Naive thymus-derived CD4-positive, alpha-beta T cell (primary cell): Measurements from ENCODE around the gene AMPD3. TPM values are rescaled to one million over a fixed set of nuclear protein-coding genes. Genes with fewer than 3 reads are reported as not detected.

Source experiments
- ATAC-seq: fragments of 150-1000 bp; cut with Tn5 transposase; 2 replicates; pipeline ENCODE4 v1.10.0; 2021; ENCODE audit warnings: mild to moderate bottlenecking, moderate library complexity
- CTCF ChIA-PET: fragments of 350-600 bp; sonication (Branson Sonifier 250); formaldehyde crosslinking; loops from one replicate; lab custom pipeline; 2021; ENCODE audit warnings: antibody characterized with exemption; lab: Charles Lee
- POLR2A ChIA-PET: fragments of 350-600 bp; sonication (Branson Sonifier 250); formaldehyde crosslinking; loops from one replicate; lab custom pipeline; 2021; ENCODE audit warnings: antibody characterized with exemption, inconsistent platforms; lab: Charles Lee
- DNase-seq, 9 donors: peaks; one replicate each; pipeline versions ENCODE4 v3.0.0 to v3.0.0-alpha.2; 2020 to 2022; ENCODE audit warnings: mixed read lengths in 1 of 9
- H3K27ac ChIP-seq: one replicate; pipeline ENCODE4 v1.7.0; 2013; ENCODE audit warnings: mild to moderate bottlenecking, low read depth, low read length, moderate library complexity
- H3K27me3 ChIP-seq, 2 donors: one replicate each; pipeline ENCODE4 v1.7.0; 2013; ENCODE audit warnings: low read length in 2 of 2, mild to moderate bottlenecking in 2 of 2, moderate library complexity in 2 of 2; ENCODE audit not compliant: control insufficient read depth in 2 of 2, insufficient read depth in 2 of 2
- H3K36me3 ChIP-seq, 3 experiments: 1 replicate in 2 of 3; 2 replicates in 1 of 3; pipeline ENCODE4 v1.7.0; 2013; ENCODE audit warnings: low read length in 3 of 3, mild to moderate bottlenecking in 3 of 3, moderate library complexity in 1 of 3; ENCODE audit not compliant: insufficient read depth in 3 of 3, control insufficient read depth in 2 of 3
- H3K4me1 ChIP-seq, 2 donors: one replicate each; pipeline ENCODE4 v1.7.0; 2013; ENCODE audit warnings: low read length in 2 of 2, mild to moderate bottlenecking in 2 of 2, moderate library complexity in 1 of 2; ENCODE audit not compliant: control insufficient read depth in 2 of 2, insufficient read depth in 2 of 2
- H3K4me3 ChIP-seq: 2 replicates; pipeline ENCODE4 v1.7.0; 2013; ENCODE audit warnings: mild to moderate bottlenecking, low read length
- H3K9me3 ChIP-seq, 3 experiments: 1 replicate in 2 of 3; 2 replicates in 1 of 3; pipeline ENCODE4 v1.7.0; 2013; ENCODE audit warnings: low read length in 3 of 3; ENCODE audit not compliant: control insufficient read depth in 2 of 3
- H3K27ac Mint-ChIP-seq, 9 donors: one replicate each; pipeline ENCODE4 v1.8.0; 2020 to 2022; ENCODE audit warnings: mixed read lengths in 9 of 9, mild to moderate bottlenecking in 8 of 9, moderate library complexity in 5 of 9, inconsistent platforms in 2 of 9
- H3K27me3 Mint-ChIP-seq, 5 donors: one replicate each; pipeline ENCODE4 v1.8.0; 2021 to 2022; ENCODE audit warnings: mixed read lengths in 5 of 5, mild to moderate bottlenecking in 1 of 5
- H3K36me3 Mint-ChIP-seq, 5 donors: one replicate each; pipeline ENCODE4 v1.8.0; 2020 to 2022; ENCODE audit warnings: mixed read lengths in 5 of 5, mild to moderate bottlenecking in 3 of 5, inconsistent platforms in 1 of 5
- H3K4me1 Mint-ChIP-seq, 7 donors: one replicate each; pipeline ENCODE4 v1.8.0; 2020 to 2022; ENCODE audit warnings: mixed read lengths in 7 of 7, mild to moderate bottlenecking in 3 of 7, inconsistent platforms in 1 of 7
- H3K4me3 Mint-ChIP-seq, 10 donors: one replicate each; pipeline ENCODE4 v1.8.0; 2020 to 2022; ENCODE audit warnings: mild to moderate bottlenecking in 10 of 10, mixed read lengths in 10 of 10, moderate library complexity in 6 of 10, inconsistent platforms in 2 of 10
- H3K9me3 Mint-ChIP-seq, 11 donors: one replicate each; pipeline ENCODE4 v1.8.0; 2020 to 2022; ENCODE audit warnings: mixed read lengths in 11 of 11, mild to moderate bottlenecking in 4 of 11, inconsistent platforms in 1 of 11, moderate library complexity in 1 of 11
- intact Hi-C, 2 donors: fragments of 100-400 bp; cut with micrococcal nuclease; formaldehyde crosslinking; loops; one replicate each; pipeline ENCODE4 v1.15.1; 2023
- polyA plus RNA-seq, 2 donors: library from polyadenylated mRNA; unstranded; fragments of 300-500 nt; fragmentation: Illumina TruSeq; gene quantifications; one replicate each; pipeline ENCODE4 v1.2.3, GENCODE V29; 2021
- total RNA-seq, 6 experiments: library from RNA in 5 of 6; stranded (reverse) in 5 of 6; gene quantifications; 1 replicate in 5 of 6; 2 replicates in 1 of 6; pipeline ENCODE4 v1.2.3 and lab custom pipeline; 2021 to 2026

The AMPD3 gene
- total and polyA plus RNA-seq, 7 experiments from 2014 or later, result 12.9 to 35.1 (median 29.9) TPM

DNA sequence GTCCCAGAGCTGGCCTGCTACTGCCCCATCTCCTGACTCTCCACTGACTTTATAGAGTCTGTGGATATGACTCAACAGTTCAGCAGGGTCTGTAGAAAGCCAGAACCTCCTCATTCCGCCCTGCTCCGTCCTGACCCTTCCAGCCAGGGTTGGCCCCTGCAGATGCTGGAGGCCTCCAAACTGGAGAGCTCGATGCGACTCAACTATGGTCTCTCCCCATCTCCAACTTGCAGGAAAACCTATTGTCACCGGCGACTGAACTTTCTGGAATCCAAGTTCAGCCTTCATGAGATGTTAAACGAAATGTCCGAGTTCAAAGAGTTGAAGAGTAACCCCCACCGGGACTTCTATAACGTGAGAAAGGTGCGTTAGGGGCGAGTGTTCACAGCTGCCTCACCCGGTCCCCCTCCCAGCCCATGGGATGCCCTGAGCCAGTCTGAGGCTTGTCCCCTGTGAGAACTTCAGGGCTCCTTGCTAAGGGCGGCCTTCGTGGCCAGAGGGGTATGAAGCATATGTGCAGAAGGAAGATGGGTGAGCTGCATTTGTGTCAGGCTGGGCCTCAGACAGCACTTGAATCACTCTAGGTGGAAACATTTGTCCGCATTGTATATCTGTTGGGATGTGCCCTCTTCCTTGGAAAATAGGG lies 32.1 kb downstream of the AMPD3 start:
- DNase-seq, result no peak
- H3K36me3 ChIP-seq, result peaks cover 0 to 94% (median 12%) of the 10 kb centered on the region in 3 experiments
- H3K27me3 Mint-ChIP-seq, result no peaks in the 10 kb centered on the region
- peaks cover 4 to 22% (median 7%) of the 10 kb centered on the region in 7 donors for H3K4me1 Mint-ChIP-seq
- ATAC-seq, result no peak
- no peaks in the 10 kb centered on the region for H3K9me3 ChIP-seq
- H3K9me3 Mint-ChIP-seq, result no peaks in the 10 kb centered on the region
- H3K4me1 ChIP-seq, result no peaks in the 10 kb centered on the region
- ChIA-PET POLR2A (no interaction called here), CTCF (no interaction called here)
- no peak overlapping the region for H3K4me3 ChIP-seq
- H3K27me3 ChIP-seq, result no peaks in the 10 kb centered on the region
- H3K36me3 Mint-ChIP-seq, result peaks cover 11 to 34% (median 26%) of the 10 kb centered on the region in 5 donors
- intact Hi-C loops, result no loop called here
- H3K27ac Mint-ChIP-seq, result peak overlapping the region in 2 of 9 donors; percentile 65 to 67
- no peak overlapping the region for H3K27ac ChIP-seq
- no peak overlapping the region for H3K4me3 Mint-ChIP-seq

DNA sequence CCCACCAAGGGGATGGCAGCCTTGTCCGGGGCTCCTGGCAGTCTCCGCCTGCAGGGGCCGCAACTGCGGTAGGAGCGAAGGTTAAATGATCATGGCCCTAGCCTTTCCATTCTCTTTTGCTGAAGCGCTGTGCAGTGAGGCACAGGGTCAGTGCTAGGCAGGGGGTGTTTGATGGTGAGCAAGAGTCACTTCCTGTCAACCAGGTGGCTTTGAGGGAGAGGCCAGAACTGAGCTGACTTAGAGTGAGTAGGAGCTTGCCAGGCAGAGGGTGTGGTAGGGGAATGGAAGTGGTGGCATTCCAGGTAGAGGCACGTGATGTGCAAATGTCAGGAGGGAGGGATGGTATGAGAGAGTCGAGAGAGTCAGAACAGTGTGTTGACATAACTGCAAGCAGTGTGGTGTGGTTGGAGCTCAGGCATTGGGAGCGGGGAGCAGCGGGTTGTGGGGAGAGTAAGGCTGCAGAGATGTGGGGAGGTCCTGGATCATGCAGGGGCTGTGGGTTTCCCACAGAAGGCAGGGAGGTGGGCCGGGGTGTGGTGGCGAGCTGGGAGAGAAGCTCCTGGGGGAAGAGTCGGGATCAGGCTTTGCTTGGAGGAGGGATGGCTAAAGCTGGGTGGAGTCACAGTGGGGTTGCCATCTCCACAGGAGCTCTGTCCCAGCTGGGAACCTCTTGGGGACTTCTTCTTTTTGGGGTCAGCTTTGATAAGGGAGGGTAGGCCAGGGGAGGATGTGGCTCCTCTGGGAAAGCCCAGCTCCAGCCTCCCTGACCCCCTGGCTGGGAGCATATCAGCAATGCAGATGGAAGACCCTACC lies 33.3 kb downstream of the AMPD3 start:
- Mint-ChIP-seq H3K36me3 (peaks cover 18 to 46% (median 28%) of the 10 kb centered on the region in 5 donors), H3K9me3 (no peaks in the 10 kb centered on the region), H3K27ac (peak overlapping the region in 7 of 9 donors; percentile 39 to 84 (median 78)), H3K4me1 (peaks cover 4 to 23% (median 8%) of the 10 kb centered on the region in 7 donors), H3K4me3 (peak overlapping the region in 1 of 10 donors; percentile 29), H3K27me3 (no peaks in the 10 kb centered on the region)
- ATAC-seq (no peak), DNase-seq (no peak)
- no peaks in the 10 kb centered on the region for H3K9me3 ChIP-seq
- ChIA-PET CTCF (interaction anchor here (0.6 to 1.5 kb wide), 2 partner anchors 10 to 75 kb away, joined by 3 read pairs; no protein-coding TSS in a partner anchor), POLR2A (interaction anchor here (0.8 kb wide), 1 partner anchor 21 kb away, joined by 6 read pairs; no protein-coding TSS in a partner anchor)
- no peak overlapping the region for H3K4me3 ChIP-seq
- no peaks in the 10 kb centered on the region for H3K4me1 ChIP-seq
- H3K27ac ChIP-seq, result no peak overlapping the region
- H3K27me3 ChIP-seq, result no peaks in the 10 kb centered on the region
- intact Hi-C loops, result no loop called here
- H3K36me3 ChIP-seq, result peaks cover 0 to 94% (median 12%) of the 10 kb centered on the region in 3 experiments

DNA sequence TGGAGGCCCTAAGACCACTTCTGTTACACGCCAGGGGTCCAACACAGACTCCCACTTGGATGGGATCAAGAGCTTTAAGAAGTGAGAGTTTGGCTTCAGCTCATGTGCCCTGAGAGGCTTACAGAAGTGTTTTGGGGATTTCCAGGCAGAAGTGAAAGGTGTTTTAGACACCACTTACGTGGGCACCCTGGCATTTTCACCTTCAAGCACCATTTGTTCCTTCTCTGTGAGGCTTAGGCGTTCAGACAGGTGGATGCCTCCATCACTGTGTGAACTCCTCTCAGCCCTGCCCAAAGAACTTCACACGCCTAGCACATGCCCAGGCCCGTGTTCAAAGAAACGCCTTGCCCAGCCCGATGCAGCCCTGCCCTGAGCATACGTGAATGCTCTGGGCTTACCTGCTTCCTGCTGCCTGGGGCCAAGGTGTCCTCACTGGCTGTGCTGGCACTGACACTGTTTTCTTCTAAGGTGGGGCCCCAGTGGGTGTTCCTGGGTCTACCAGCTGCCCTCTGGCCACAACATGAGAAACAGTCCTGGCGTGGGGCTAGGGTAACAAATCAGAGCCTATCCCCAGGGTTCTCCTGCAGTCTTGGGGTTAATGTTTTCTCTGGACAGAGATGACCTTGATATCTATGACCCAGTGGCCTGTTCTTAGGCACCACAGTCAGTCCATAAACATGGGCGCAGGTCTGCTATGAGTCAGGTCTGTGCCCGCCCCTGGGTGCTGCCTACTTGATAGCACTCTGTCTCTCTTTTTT lies 34.0 kb downstream of the AMPD3 start:
- Histone ChIP-seq H3K36me3 (peaks cover 0 to 94% (median 12%) of the 10 kb centered on the region in 3 experiments), H3K27ac (no peak overlapping the region), H3K4me1 (no peaks in the 10 kb centered on the region), H3K27me3 (no peaks in the 10 kb centered on the region), H3K9me3 (no peaks in the 10 kb centered on the region), H3K4me3 (no peak overlapping the region)
- POLR2A ChIA-PET, result interaction anchor here (0.8 kb wide), 1 partner anchor 22 kb away, joined by 6 read pairs; no protein-coding TSS in a partner anchor
- peak overlapping the region in 4 of 9 donors; percentile 14 to 78 (median 48) for H3K27ac Mint-ChIP-seq
- peaks cover 18 to 52% (median 33%) of the 10 kb centered on the region in 5 donors for H3K36me3 Mint-ChIP-seq
- H3K9me3 Mint-ChIP-seq, result no peaks in the 10 kb centered on the region
- H3K27me3 Mint-ChIP-seq, result no peaks in the 10 kb centered on the region
- CTCF ChIA-PET, result interaction anchor here (0.5 to 1.6 kb wide), 3 partner anchors 13 to 76 kb away, joined by 3 read pairs; no protein-coding TSS in a partner anchor
- intact Hi-C loops, result no loop called here
- H3K4me3 Mint-ChIP-seq, result no peak overlapping the region
- DNase-seq (no peak), ATAC-seq (peak; percentile 65)
- peaks cover 4 to 23% (median 8%) of the 10 kb centered on the region in 7 donors for H3K4me1 Mint-ChIP-seq

DNA sequence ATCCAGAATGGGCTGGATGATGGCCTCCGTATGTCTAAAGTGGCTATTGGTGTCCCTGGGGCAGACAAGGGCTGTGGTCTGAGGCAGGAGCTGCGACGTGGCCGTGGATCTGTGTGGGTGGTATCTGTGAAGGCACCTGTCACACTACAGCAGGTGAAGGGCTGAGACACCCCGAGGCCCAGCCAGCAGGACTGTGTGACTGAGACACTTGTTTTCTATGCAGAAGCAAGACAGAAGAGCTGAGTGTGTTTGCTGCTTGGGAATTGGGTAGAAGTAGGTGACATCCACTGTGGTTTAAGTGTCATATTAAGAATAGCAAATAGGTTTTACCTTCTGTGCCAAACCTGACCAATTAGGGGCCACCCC lies 35.0 kb downstream of the AMPD3 start:
- no peak for ATAC-seq
- no peak overlapping the region for H3K4me3 ChIP-seq
- H3K4me1 ChIP-seq, result no peaks in the 10 kb centered on the region
- H3K9me3 ChIP-seq, result no peaks in the 10 kb centered on the region
- POLR2A ChIA-PET, result no interaction called here
- Mint-ChIP-seq H3K27ac (peak overlapping the region in 7 of 9 donors; percentile 1 to 78 (median 53)), H3K9me3 (no peaks in the 10 kb centered on the region), H3K4me1 (peaks cover 4 to 22% (median 8%) of the 10 kb centered on the region in 7 donors), H3K36me3 (peaks cover 14 to 52% (median 31%) of the 10 kb centered on the region in 5 donors), H3K4me3 (no peak overlapping the region), H3K27me3 (no peaks in the 10 kb centered on the region)
- H3K36me3 ChIP-seq, result peaks cover 0 to 94% (median 12%) of the 10 kb centered on the region in 3 experiments
- intact Hi-C loops, result loop anchor here in 1 of 2 donors (5.0 kb wide), 1 partner anchor 33 kb away; the partner anchor contains the start of gene AMPD3
- no peak for DNase-seq
- H3K27ac ChIP-seq, result no peak overlapping the region
- CTCF ChIA-PET, result interaction anchor here (1.6 kb wide), 1 partner anchor 44 kb away, joined by 3 read pairs; no protein-coding TSS in a partner anchor
- H3K27me3 ChIP-seq, result no peaks in the 10 kb centered on the region

DNA sequence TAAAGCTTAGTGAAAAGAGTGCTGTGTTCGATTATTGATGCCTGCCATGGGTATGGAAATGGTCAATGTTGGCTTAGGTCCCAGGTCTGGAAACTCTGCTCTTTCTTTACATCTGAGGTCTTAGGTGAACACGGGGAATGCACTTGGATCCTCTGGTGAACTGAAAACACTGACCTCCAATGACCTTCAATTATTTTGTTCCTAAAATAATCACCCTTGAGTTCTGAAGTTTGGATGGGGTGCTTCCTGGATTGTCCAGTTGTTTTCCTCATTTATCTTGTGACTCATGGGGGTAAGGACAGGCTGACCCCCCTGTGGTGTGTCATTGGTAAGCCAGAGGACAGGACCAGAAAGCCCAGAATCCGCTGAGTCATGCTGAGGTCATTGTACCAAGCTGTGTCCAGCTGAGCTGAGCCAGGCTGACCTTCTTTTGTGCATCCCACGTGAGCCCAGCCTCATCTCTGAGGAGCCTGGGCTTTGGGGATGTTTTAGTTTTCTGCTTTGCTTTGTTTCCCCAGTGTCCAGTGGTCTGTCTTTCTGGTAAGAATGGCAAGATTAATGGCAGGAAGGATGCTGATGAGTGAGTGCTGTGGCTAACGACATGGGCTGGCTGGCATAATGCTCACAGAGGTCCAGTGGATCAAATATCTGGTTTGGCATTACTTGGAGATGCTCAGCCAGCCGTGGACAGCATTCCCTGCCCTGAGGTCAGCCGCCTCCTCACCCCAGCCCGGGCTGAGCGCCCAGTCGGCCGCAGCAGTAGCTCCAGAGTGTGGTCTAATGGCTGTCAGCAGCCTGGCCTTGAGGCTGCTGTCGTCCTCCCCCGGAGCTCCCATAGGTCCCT lies 35.6 kb downstream of the AMPD3 start:
- peaks cover 0 to 94% (median 12%) of the 10 kb centered on the region in 3 experiments for H3K36me3 ChIP-seq
- no peaks in the 10 kb centered on the region for H3K9me3 ChIP-seq
- no peaks in the 10 kb centered on the region for H3K27me3 ChIP-seq
- CTCF ChIA-PET, result interaction anchor here (1.6 kb wide), 1 partner anchor 45 kb away, joined by 3 read pairs; no protein-coding TSS in a partner anchor
- Mint-ChIP-seq H3K27ac (peak overlapping the region in 5 of 9 donors; percentile 7 to 72 (median 59)), H3K27me3 (no peaks in the 10 kb centered on the region), H3K4me3 (no peak overlapping the region), H3K36me3 (peaks cover 17 to 51% (median 31%) of the 10 kb centered on the region in 5 donors), H3K9me3 (no peaks in the 10 kb centered on the region), H3K4me1 (peaks cover 4 to 22% (median 8%) of the 10 kb centered on the region in 7 donors)
- intact Hi-C loops, result loop anchor here in 1 of 2 donors (5.0 kb wide), 1 partner anchor 33 kb away; the partner anchor contains the start of gene AMPD3
- ATAC-seq, result no peak
- H3K4me1 ChIP-seq, result no peaks in the 10 kb centered on the region
- no peak overlapping the region for H3K27ac ChIP-seq
- H3K4me3 ChIP-seq, result no peak overlapping the region
- POLR2A ChIA-PET, result no interaction called here
- DNase-seq, result no peak
